ENCODE results near the gene SCN8A.

The SCN8A gene

GRCh38 chr12:51675071-51675803, 84.2 kb downstream of the SCN8A start:
- no peak for DNase-seq

GRCh38 chr12:51676875-51677274, 85.8 kb downstream of the SCN8A start:
- DNase-seq, result no peak

GRCh38 chr12:51677284-51677968, 86.4 kb downstream of the SCN8A start:
- DNase-seq, result no peak

- DNase-seq, result peak; percentile 7
Observed at GRCh38 chr12:51678086-51678724, 87.2 kb downstream of the SCN8A start.

- no peak for DNase-seq
Observed at GRCh38 chr12:51682981-51683380, 91.9 kb downstream of the SCN8A start.

- no peak for DNase-seq
Observed at GRCh38 chr12:51683763-51684357, 92.8 kb downstream of the SCN8A start.

GRCh38 chr12:51686727-51687126, 95.7 kb downstream of the SCN8A start:
- no peak for DNase-seq

- no peak for DNase-seq
Observed at GRCh38 chr12:51687177-51687576, 96.1 kb downstream of the SCN8A start.

- DNase-seq, result no peak
Observed at GRCh38 chr12:51687614-51688013, 96.6 kb downstream of the SCN8A start.

- DNase-seq, result no peak
Observed at GRCh38 chr12:51689983-51690382, 99.0 kb downstream of the SCN8A start.

GRCh38 chr12:51692016-51692415, 101.0 kb downstream of the SCN8A start:
- no peak for DNase-seq

GRCh38 chr12:51693569-51693968, 102.5 kb downstream of the SCN8A start:
- DNase-seq, result no peak

- no peak for DNase-seq
Observed at GRCh38 chr12:51694146-51694545, 103.1 kb downstream of the SCN8A start.

GRCh38 chr12:51695241-51696010, 104.4 kb downstream of the SCN8A start:
- DNase-seq, result no peak

- DNase-seq, result no peak
Observed at GRCh38 chr12:51699219-51699618, 108.2 kb downstream of the SCN8A start.

- DNase-seq, result no peak
Observed at GRCh38 chr12:51700887-51701286, 109.9 kb downstream of the SCN8A start.

GRCh38 chr12:51702587-51702986, 111.6 kb downstream of the SCN8A start:
- DNase-seq, result no peak

GRCh38 chr12:51705450-51705849, 114.4 kb downstream of the SCN8A start:
- DNase-seq, result no peak

- no peak for DNase-seq
Observed at GRCh38 chr12:51706206-51706605, 115.2 kb downstream of the SCN8A start.

GRCh38 chr12:51714666-51715065, 123.6 kb downstream of the SCN8A start:
- DNase-seq, result no peak

GRCh38 chr12:51717326-51717925, 126.4 kb downstream of the SCN8A start:
- DNase-seq, result no peak

GRCh38 chr12:51721282-51721940, 130.4 kb downstream of the SCN8A start:
- no peak for DNase-seq
